Astrocyte (in vitro differentiated cells and primary cell): ENCODE data around the gene C19orf53. TPM values are rescaled to one million over a fixed set of nuclear protein-coding genes. Genes with fewer than 3 reads are reported as not detected.

Experiments used
- DNase-seq: peaks from one replicate; pipeline ENCODE4 v3.0.0-alpha.2; 2010; ENCODE audit warnings: low read depth
- FAIRE-seq: peaks from 2 replicates; lab custom pipeline; 2011; peaks lifted over from hg19 to GRCh38; lab: Jason Lieb, UNC
- H2AFZ ChIP-seq: 2 replicates; pipeline ENCODE4 v1.6.0; 2012; ENCODE audit warnings: low read depth, low read length, inconsistent platforms
- H3K27ac ChIP-seq: 2 replicates; pipeline ENCODE4 v1.5.1; 2011; ENCODE audit warnings: low read depth, low read length, inconsistent platforms
- H3K27me3 ChIP-seq: 2 replicates; pipeline ENCODE4 v1.6.0; 2011; ENCODE audit warnings: low read length, inconsistent platforms; ENCODE audit not compliant: insufficient read depth
- H3K36me3 ChIP-seq: 2 replicates; pipeline ENCODE4 v1.5.1; 2011; ENCODE audit warnings: low read length, inconsistent platforms; ENCODE audit not compliant: insufficient read depth
- H3K4me1 ChIP-seq: 2 replicates; pipeline ENCODE4 v1.5.1; 2011; ENCODE audit warnings: low read length, inconsistent platforms; ENCODE audit not compliant: insufficient read depth
- H3K4me2 ChIP-seq: 2 replicates; pipeline ENCODE4 v1.6.0; 2012; ENCODE audit warnings: low read length, inconsistent platforms
- H3K4me3 ChIP-seq: 2 replicates; pipeline ENCODE4 v1.5.1; 2011; ENCODE audit warnings: low read depth, mild to moderate bottlenecking, low read length, inconsistent platforms; ENCODE audit not compliant: insufficient read depth
- H3K79me2 ChIP-seq: 2 replicates; pipeline ENCODE4 v1.6.0; 2012; ENCODE audit warnings: mild to moderate bottlenecking, low read length, inconsistent platforms; ENCODE audit not compliant: insufficient read depth
- H3K9ac ChIP-seq: 2 replicates; pipeline ENCODE4 v1.6.0; 2012; ENCODE audit warnings: mild to moderate bottlenecking, low read length, inconsistent platforms
- H3K9me3 ChIP-seq: 2 replicates; pipeline ENCODE4 v1.5.1; 2012; ENCODE audit warnings: low read depth, mild to moderate bottlenecking, low read length, inconsistent platforms; ENCODE audit not compliant: insufficient read depth
- H4K20me1 ChIP-seq: 2 replicates; pipeline ENCODE4 v1.6.0; 2012; ENCODE audit warnings: low read length, inconsistent platforms; ENCODE audit not compliant: insufficient read depth
- H3K27ac Mint-ChIP-seq: one replicate; pipeline ENCODE4 v1.8.0; 2021; ENCODE audit warnings: mild to moderate bottlenecking, mixed read lengths; ENCODE audit not compliant: unreplicated experiment
- H3K27me3 Mint-ChIP-seq: one replicate; pipeline ENCODE4 v1.8.0; 2021; ENCODE audit warnings: low read depth, mixed read lengths; ENCODE audit not compliant: unreplicated experiment
- H3K36me3 Mint-ChIP-seq: one replicate; pipeline ENCODE4 v1.8.0; 2021; ENCODE audit warnings: low read depth, mixed read lengths; ENCODE audit not compliant: unreplicated experiment
- H3K4me1 Mint-ChIP-seq: one replicate; pipeline ENCODE4 v1.8.0; 2021; ENCODE audit warnings: low read depth, mixed read lengths; ENCODE audit not compliant: unreplicated experiment
- H3K4me3 Mint-ChIP-seq: one replicate; pipeline ENCODE4 v1.8.0; 2021; ENCODE audit warnings: mild to moderate bottlenecking, moderate library complexity, mixed read lengths; ENCODE audit not compliant: unreplicated experiment
- H3K9me3 Mint-ChIP-seq: one replicate; pipeline ENCODE4 v1.8.0; 2021; ENCODE audit warnings: mild to moderate bottlenecking, mixed read lengths; ENCODE audit not compliant: unreplicated experiment
- EZH2 ChIP-seq: IDR thresholded peaks from 2 replicates; pipeline ENCODE4 v1.6.1; 2012; ENCODE audit warnings: mild to moderate bottlenecking, low read length, inconsistent platforms; ENCODE audit not compliant: insufficient read depth
- total RNA-seq: library from RNA; stranded (reverse); gene quantifications from 2 replicates; pipeline ENCODE4 v1.2.1, GENCODE V29; 2021
- TF ChIP-seq, protein P1 (sequence below): IDR thresholded peaks from 2 replicates; pipeline ENCODE4 v1.5.1; 2011; ENCODE audit warnings: low read depth, mild to moderate bottlenecking, inconsistent platforms, low read length, moderate library complexity; ENCODE audit not compliant: insufficient read depth

Gene C19orf53
- total RNA-seq, 1 donor from 2014 or later: 138 TPM

DNA sequence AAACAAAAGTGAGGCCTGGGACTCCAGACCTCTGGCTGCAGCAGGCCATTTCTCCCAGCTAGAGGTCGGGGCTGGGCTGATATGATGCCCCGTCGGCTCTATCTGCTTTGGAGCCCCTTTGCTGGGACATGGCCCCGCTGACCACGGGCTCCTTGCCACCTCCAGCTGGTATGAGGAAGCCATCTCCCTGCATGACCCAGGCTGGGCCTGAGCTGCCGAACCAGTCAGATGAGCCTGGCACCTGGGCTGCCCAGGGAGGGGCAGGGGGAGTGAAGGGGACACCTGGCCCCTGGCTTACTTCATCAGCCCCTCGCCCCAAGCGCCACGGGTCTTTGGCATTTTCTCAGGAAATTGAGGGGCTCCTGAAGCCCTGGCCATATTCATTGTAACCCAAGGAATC is 28.8 kb downstream of the C19orf53 start:
- no peaks in the 10 kb centered on the region for H3K4me1 ChIP-seq
- peaks cover 3% of the 10 kb centered on the region for H3K79me2 ChIP-seq
- H3K4me2 ChIP-seq: no peak overlapping the region
- no peak overlapping the region for H3K27ac ChIP-seq
- H4K20me1 ChIP-seq: peaks cover 38% of the 10 kb centered on the region
- H3K36me3 Mint-ChIP-seq: peaks cover 8% of the 10 kb centered on the region
- H3K27me3 Mint-ChIP-seq: no peaks in the 10 kb centered on the region
- H2AFZ ChIP-seq: no peak overlapping the region
- DNase-seq: no peak
- H3K27me3 ChIP-seq: no peaks in the 10 kb centered on the region
- no peak overlapping the region for H3K4me3 Mint-ChIP-seq
- peaks cover 5% of the 10 kb centered on the region for H3K36me3 ChIP-seq
- no peaks in the 10 kb centered on the region for H3K9me3 ChIP-seq
- H3K4me3 ChIP-seq: no peak overlapping the region
- no peak overlapping the region for H3K27ac Mint-ChIP-seq
- H3K9me3 Mint-ChIP-seq: peaks cover 3% of the 10 kb centered on the region
- FAIRE-seq: no peak
- H3K4me1 Mint-ChIP-seq: no peaks in the 10 kb centered on the region
- no peak overlapping the region for H3K9ac ChIP-seq
- TF ChIP-seq EZH2: no peak
- TF ChIP-seq, protein P1, sequence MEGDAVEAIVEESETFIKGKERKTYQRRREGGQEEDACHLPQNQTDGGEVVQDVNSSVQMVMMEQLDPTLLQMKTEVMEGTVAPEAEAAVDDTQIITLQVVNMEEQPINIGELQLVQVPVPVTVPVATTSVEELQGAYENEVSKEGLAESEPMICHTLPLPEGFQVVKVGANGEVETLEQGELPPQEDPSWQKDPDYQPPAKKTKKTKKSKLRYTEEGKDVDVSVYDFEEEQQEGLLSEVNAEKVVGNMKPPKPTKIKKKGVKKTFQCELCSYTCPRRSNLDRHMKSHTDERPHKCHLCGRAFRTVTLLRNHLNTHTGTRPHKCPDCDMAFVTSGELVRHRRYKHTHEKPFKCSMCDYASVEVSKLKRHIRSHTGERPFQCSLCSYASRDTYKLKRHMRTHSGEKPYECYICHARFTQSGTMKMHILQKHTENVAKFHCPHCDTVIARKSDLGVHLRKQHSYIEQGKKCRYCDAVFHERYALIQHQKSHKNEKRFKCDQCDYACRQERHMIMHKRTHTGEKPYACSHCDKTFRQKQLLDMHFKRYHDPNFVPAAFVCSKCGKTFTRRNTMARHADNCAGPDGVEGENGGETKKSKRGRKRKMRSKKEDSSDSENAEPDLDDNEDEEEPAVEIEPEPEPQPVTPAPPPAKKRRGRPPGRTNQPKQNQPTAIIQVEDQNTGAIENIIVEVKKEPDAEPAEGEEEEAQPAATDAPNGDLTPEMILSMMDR: no peak

DNA sequence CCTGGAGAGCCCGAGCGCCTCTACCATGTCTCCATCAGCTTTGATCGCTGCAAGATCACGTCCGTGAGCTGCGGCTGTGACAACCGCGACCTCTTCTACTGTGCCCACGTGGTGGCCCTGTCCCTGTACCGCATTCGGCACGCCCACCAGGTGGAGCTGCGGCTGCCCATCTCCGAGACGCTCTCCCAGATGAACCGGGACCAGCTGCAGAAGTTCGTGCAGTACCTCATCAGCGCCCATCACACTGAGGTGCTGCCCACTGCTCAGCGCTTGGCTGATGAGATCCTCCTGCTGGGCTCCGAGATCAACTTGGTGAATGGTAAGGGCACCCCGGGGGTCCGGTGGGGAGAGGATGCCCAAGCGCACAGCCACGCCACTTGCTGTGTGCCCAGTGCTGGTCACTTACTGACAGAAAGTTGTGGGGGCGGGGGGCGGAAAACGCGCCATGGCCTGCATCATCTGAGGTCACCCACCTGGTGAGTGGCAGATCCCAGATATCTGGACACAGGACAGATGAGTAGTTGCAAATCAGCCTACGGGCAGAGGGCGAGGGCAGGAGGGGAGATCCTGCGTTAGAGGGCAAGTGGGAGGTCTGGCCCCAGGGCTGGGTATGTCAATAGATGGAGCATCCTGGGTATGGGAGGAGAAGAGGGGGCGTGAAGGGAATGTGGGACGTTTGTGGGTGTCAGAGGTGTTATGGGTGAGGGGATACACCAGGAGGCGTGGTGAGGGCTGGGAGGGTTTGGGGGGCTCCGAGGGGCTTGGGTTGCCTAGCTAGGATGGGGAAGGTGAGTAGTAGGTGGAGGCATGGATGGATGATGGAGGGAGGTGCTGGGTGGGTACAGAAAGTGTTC is 30.8 kb downstream of the C19orf53 start:
- Mint-ChIP-seq H3K4me1 (no peaks in the 10 kb centered on the region), H3K4me3 (no peak overlapping the region), H3K36me3 (peaks cover 16% of the 10 kb centered on the region), H3K27ac (no peak overlapping the region), H3K9me3 (peaks cover 3% of the 10 kb centered on the region), H3K27me3 (no peaks in the 10 kb centered on the region)
- no peak overlapping the region for H3K4me3 ChIP-seq
- no peak for FAIRE-seq
- H3K27ac ChIP-seq: no peak overlapping the region
- no peaks in the 10 kb centered on the region for H3K4me1 ChIP-seq
- H2AFZ ChIP-seq: no peak overlapping the region
- DNase-seq: no peak
- H3K9me3 ChIP-seq: no peaks in the 10 kb centered on the region
- H3K4me2 ChIP-seq: no peak overlapping the region
- H4K20me1 ChIP-seq: peaks cover 33% of the 10 kb centered on the region
- H3K79me2 ChIP-seq: no peaks in the 10 kb centered on the region
- TF ChIP-seq, protein P1: no peak
- no peak for TF ChIP-seq EZH2
- H3K27me3 ChIP-seq: no peaks in the 10 kb centered on the region
- no peak overlapping the region for H3K9ac ChIP-seq
- H3K36me3 ChIP-seq: peaks cover 6% of the 10 kb centered on the region

DNA sequence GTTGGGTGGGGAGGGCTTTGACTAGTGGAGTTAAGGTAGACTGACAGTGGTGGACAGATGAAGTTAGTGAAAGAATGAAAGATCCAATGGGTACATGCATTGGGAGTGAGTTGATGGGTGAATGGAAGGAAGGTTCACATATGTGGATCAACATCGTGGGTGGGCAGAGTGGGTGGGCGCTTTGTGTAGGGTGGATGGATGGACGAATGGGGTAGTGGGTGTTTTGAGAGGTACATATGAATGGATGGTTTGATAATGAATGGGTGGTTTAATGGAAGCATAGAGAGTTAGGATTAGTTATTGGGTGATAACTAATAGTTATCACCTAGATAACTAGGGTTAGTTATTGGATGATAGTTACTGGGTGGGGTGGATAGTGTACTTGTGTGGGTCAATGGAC is 32.5 kb downstream of the C19orf53 start:
- Histone ChIP-seq H3K4me1 (no peaks in the 10 kb centered on the region), H3K4me3 (no peak overlapping the region), H3K79me2 (no peaks in the 10 kb centered on the region), H3K27ac (no peak overlapping the region), H2AFZ (no peak overlapping the region), H3K36me3 (peaks cover 6% of the 10 kb centered on the region), H3K9ac (no peak overlapping the region), H3K9me3 (no peaks in the 10 kb centered on the region), H3K27me3 (no peaks in the 10 kb centered on the region), H3K4me2 (no peak overlapping the region), H4K20me1 (peaks cover 26% of the 10 kb centered on the region)
- TF ChIP-seq EZH2: no peak
- TF ChIP-seq, protein P1: no peak
- DNase-seq: no peak
- Mint-ChIP-seq H3K36me3 (peaks cover 9% of the 10 kb centered on the region), H3K27ac (no peak overlapping the region), H3K27me3 (no peaks in the 10 kb centered on the region), H3K4me1 (no peaks in the 10 kb centered on the region), H3K4me3 (no peak overlapping the region), H3K9me3 (peaks cover 3% of the 10 kb centered on the region)
- FAIRE-seq: no peak
